ENCODE results near the gene TRIM52.

GRCh38 chr5:181231432-181231831 is 29.5 kb downstream of the TRIM52 start:
- TF ChIP-seq REST (IDR thresholded peaks at IDR 0.05; ENCODE audit: insufficient read depth in 1 of 2, low read depth in 2 of 2, low read length in 1 of 2) (no peak), CTCF (IDR thresholded peaks at IDR 0.05) (no peak), POLR2AphosphoS5 (IDR thresholded peaks at IDR 0.05; ENCODE audit: low read depth, low read length) (no peak)
